Measurements from ENCODE around the gene GPATCH4. TPM values are rescaled to one million over a fixed set of nuclear protein-coding genes. Genes with fewer than 3 reads are reported as not detected.

The GPATCH4 gene
- total and polyA plus RNA-seq, 2 of the 4 experiments (the other 2 are of a cell fraction): 32.6 to 41.8 TPM

- no CpG with 5 or more reads among the region's 7 CpGs for WGBS, 2 experiments (ENCODE audit: extremely low coverage in 2 of 2, insufficient read length in 1 of 2)
- Histone ChIP-seq H3K14ac (replicated peaks; ENCODE audit: low read depth, low read length) (no peak overlapping the region), H3K79me1 (ENCODE audit: low read depth in 1 of 2, low read length in 2 of 2) (no peaks in the 10 kb centered on the region), H3K4me1 (ENCODE audit: control insufficient read depth, insufficient read depth, low read length) (no peaks in the 10 kb centered on the region), H4K91ac (ENCODE audit: insufficient read depth, low read depth, low read length) (no peak overlapping the region), H2AFZ (replicated peaks; ENCODE audit: low read length, poor library complexity) (peak overlapping the region; percentile 52), H3K4me3 (ENCODE audit: insufficient read depth, low read depth, low read length) (no peak overlapping the region), H4K8ac (ENCODE audit: low read depth in 2 of 2, low read length in 2 of 2) (no peak overlapping the region), H4K5ac (ENCODE audit: low read depth, low read length) (no peak overlapping the region), H2AK5ac (ENCODE audit: low read depth, low read length) (no peak overlapping the region), H2BK15ac (ENCODE audit: low read depth, low read length) (no peak overlapping the region), H2BK5ac (ENCODE audit: low read depth, low read length, poor library complexity, severe bottlenecking) (no peak overlapping the region), H3K4ac (ENCODE audit: low read depth, low read length) (no peak overlapping the region), H3K9me3 (ENCODE audit: control insufficient read depth, insufficient read depth, low read length) (no peaks in the 10 kb centered on the region), H3K9ac (ENCODE audit: low read depth, low read length) (no peak overlapping the region), H3K27ac (ENCODE audit: insufficient read depth, low read length) (no peak overlapping the region), H3K4me2 (ENCODE audit: low read depth, low read length) (no peak overlapping the region), H2BK120ac (ENCODE audit: low read depth, low read length) (no peak overlapping the region), H3K23ac (ENCODE audit: low read depth, low read length) (no peak overlapping the region), H3K27me3 (ENCODE audit: control insufficient read depth, insufficient read depth, low read length) (peaks cover 21% of the 10 kb centered on the region), H3K36me3 (ENCODE audit: control insufficient read depth, insufficient read depth, low read length) (no peaks in the 10 kb centered on the region), H4K20me1 (ENCODE audit: insufficient read depth, low read length) (no peaks in the 10 kb centered on the region), H3K9me1 (ENCODE audit: insufficient read depth, low read length) (no peaks in the 10 kb centered on the region), H3K56ac (ENCODE audit: extremely low read depth, insufficient read depth, low read length) (no peak overlapping the region), H2AK9ac (replicated peaks; ENCODE audit: low read depth, low read length, poor library complexity) (no peak overlapping the region), H2BK20ac (ENCODE audit: low read depth, low read length) (no peak overlapping the region), H3K18ac (ENCODE audit: low read depth, low read length) (no peak overlapping the region)
- POLR2A ChIA-PET (ENCODE audit: unreplicated experiment): no interaction called here
- peak; percentile 99 for ATAC-seq (ENCODE audit: low read depth)
- no TSS peak for BruUV-seq (replicated peaks)
- TF ChIP-seq MAZ (IDR thresholded peaks at IDR 0.05; ENCODE audit: borderline replicate concordance, low read depth, low read length) (no peak), CTCF (conservative IDR thresholded peaks at IDR 0.05; ENCODE audit: low read depth, low read length) (peak; percentile 86), CEBPB (IDR thresholded peaks at IDR 0.05; ENCODE audit: low read depth, low read length) (peak; percentile 53), CHD1 (IDR thresholded peaks at IDR 0.05; ENCODE audit: low read depth, low read length) (no peak), RAD21 (IDR thresholded peaks at IDR 0.05; ENCODE audit: low read length) (peak; percentile 82), BHLHE40 (IDR thresholded peaks at IDR 0.05; ENCODE audit: low read depth, low read length) (no peak), USF2 (IDR thresholded peaks at IDR 0.05; ENCODE audit: low read depth, low read length) (no peak), MXI1 (IDR thresholded peaks at IDR 0.05; ENCODE audit: borderline replicate concordance, low read depth, low read length) (no peak), MAFK (IDR thresholded peaks at IDR 0.05; ENCODE audit: low read depth, low read length) (peak; percentile 22; the same call in 1 of the 2 replicates), SMC3 (IDR thresholded peaks at IDR 0.05; ENCODE audit: low read depth, low read length) (peak; percentile 83)
- dilution Hi-C loops (cut with HindIII; ENCODE audit: low sequenced_read_pairs, unreplicated experiment) (no loop called here), in situ Hi-C loops (cut with MboI; ENCODE audit: low sequenced_read_pairs) (loop anchor here (5.0 kb wide), 1 partner anchor 221 kb away; no protein-coding TSS in a partner anchor), intact Hi-C loops (cut with micrococcal nuclease) (loop anchor here (1.0 to 2.0 kb wide), 4 partner anchors 24 to 225 kb away; no protein-coding TSS in a partner anchor)
- DNase-seq: peak; percentile 75
- CTCF ChIA-PET: interaction anchor here (0.6 to 1.4 kb wide), 7 partner anchors 9 to 223 kb away, joined by 3 to 7 read pairs (median 3); partner anchors contain the start of gene NAXE
Measured at GRCh38 chr1:156608036-156608674, 6.9 kb upstream of the GPATCH4 start.

All from IMR-90 (cell line).